Left lung (tissue), 14 donors: ENCODE results near the gene SPSB2. TPM values are rescaled to one million over a fixed set of nuclear protein-coding genes. Genes with fewer than 3 reads are reported as not detected.

ENCODE experiments used
- ATAC-seq: fragments of 200-7000 bp; cut with Tn5 transposase; one replicate; pipeline ENCODE4 v1.9.1; 2020; ENCODE audit warnings: moderate library complexity
- DNase-seq, 4 donors: peaks; one replicate each; pipeline ENCODE4 v3.0.0-alpha.2; 2013 to 2020
- H3K27ac ChIP-seq, 2 donors: fragments of 200-600 bp; sonication (generic) in 1 of 2; one replicate each; pipeline versions ENCODE4 v1.5.0 to v1.8.0; 2020 to 2021
- H3K27me3 ChIP-seq, 2 donors: fragments of 200-600 bp; sonication (generic) in 1 of 2; one replicate each; pipeline versions ENCODE4 v1.5.0 to v1.8.0; 2020 to 2021
- H3K36me3 ChIP-seq, 2 donors: fragments of 200-600 bp; sonication (generic) in 1 of 2; one replicate each; pipeline versions ENCODE4 v1.5.0 to v1.8.0; 2020 to 2021
- H3K4me1 ChIP-seq, 2 donors: fragments of 200-600 bp; one replicate each; pipeline ENCODE4 v1.8.0; 2021
- H3K4me3 ChIP-seq, 2 donors: fragments of 200-600 bp; sonication (generic) in 1 of 2; one replicate each; pipeline versions ENCODE4 v1.5.0 to v1.8.0; 2020 to 2021; ENCODE audit warnings: mild to moderate bottlenecking in 1 of 2
- H3K9me3 ChIP-seq, 2 donors: fragments of 200-600 bp; sonication (generic) in 1 of 2; one replicate each; pipeline versions ENCODE4 v1.5.0 to v1.8.0; 2020 to 2021
- intact Hi-C, 2 donors: fragments of 100-400 bp; cut with DNase I; formaldehyde crosslinking; loops; one replicate each; pipeline versions ENCODE4 v1.11.2 to v1.14.2; 2022
- long read RNA-seq, 12 donors: library from polyadenylated mRNA in 2 of 12; unstranded in 2 of 12; transcript quantifications; one replicate each; pipeline ENCODE4 v2.0.0 and lab custom pipeline, GENCODE V29; 2019 to 2026
- polyA plus RNA-seq, 6 donors: library from polyadenylated mRNA; unstranded; fragments of 120-200 nt; gene quantifications; one replicate each; pipeline ENCODE4 v1.2.1, GENCODE V29; 2013; ENCODE audit not compliant: insufficient read length in 6 of 6
- total RNA-seq, 2 donors: library from RNA; stranded (reverse); fragmentation: NEBNext Ultra II Directional; extraction: Animal tissue kit (Norgen Biotek cat#: 25700); gene quantifications; one replicate each; pipeline ENCODE4 v1.2.1, GENCODE V29; 2021
- TF ChIP-seq, protein P1 (sequence below), 2 donors: fragments of 200-600 bp; sonication (generic) in 1 of 2; IDR thresholded peaks; one replicate each; pipeline versions ENCODE4 v1.5.0 to v1.8.0; 2021; ENCODE audit warnings: antibody characterized with exemption in 2 of 2
- donor health status: DM: no; HTN: yes; CAD: no.
- donor health status: DM: no; HTN: no; CAD: no.

The SPSB2 gene, protein sequence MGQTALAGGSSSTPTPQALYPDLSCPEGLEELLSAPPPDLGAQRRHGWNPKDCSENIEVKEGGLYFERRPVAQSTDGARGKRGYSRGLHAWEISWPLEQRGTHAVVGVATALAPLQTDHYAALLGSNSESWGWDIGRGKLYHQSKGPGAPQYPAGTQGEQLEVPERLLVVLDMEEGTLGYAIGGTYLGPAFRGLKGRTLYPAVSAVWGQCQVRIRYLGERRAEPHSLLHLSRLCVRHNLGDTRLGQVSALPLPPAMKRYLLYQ
- total RNA-seq, result 10 to 100 TPM; 24.5 to 27.1 TPM
- 10 to 100 TPM in 1 of 6 donors, 1 to 10 TPM in 5; 3.4 to 13.8 (median 7.2) TPM for polyA plus RNA-seq
- long read RNA-seq, donor 1, partial matches to known transcripts, result 0 of 4 reads
- long read RNA-seq, donor 1, other reads (novel, unspliced or antisense), result 0 of 4 reads
- long read RNA-seq, donor 2, partial matches to known transcripts, result 240 of 240 reads
- long read RNA-seq, donor 2, other reads (novel, unspliced or antisense), result 0 of 240 reads
- long read RNA-seq, donor 3, transcript SPSB2-204 (3 exons, 1,205 nt), result major isoform, 5 of 275 reads
- long read RNA-seq, donor 3, partial matches to known transcripts, result 270 of 275 reads
- long read RNA-seq, donor 3, other reads (novel, unspliced or antisense), result 0 of 275 reads
- long read RNA-seq, donor 4, transcript SPSB2-205 (3 exons, 1,236 nt), result major isoform, 14 of 31 reads
- long read RNA-seq, donor 4, partial matches to known transcripts, result 15 of 31 reads
- long read RNA-seq, donor 4, other reads (novel, unspliced or antisense), result 2 of 31 reads
- long read RNA-seq, donor 5, partial matches to known transcripts, result 19 of 19 reads
- long read RNA-seq, donor 5, other reads (novel, unspliced or antisense), result 0 of 19 reads
- long read RNA-seq, donor 6, partial matches to known transcripts, result 5 of 8 reads
- long read RNA-seq, donor 6, other reads (novel, unspliced or antisense), result 0 of 8 reads
- long read RNA-seq, donor 7, partial matches to known transcripts, result 179 of 180 reads
- long read RNA-seq, donor 7, other reads (novel, unspliced or antisense), result 0 of 180 reads
- long read RNA-seq, donor 8, partial matches to known transcripts, result 410 of 423 reads
- long read RNA-seq, donor 8, other reads (novel, unspliced or antisense), result 13 of 423 reads
- long read RNA-seq, donor 9, result 0 reads
- long read RNA-seq, donor 10, transcript SPSB2-205 (3 exons, 1,236 nt), result major isoform, 10 of 14 reads
- long read RNA-seq, donor 10, partial matches to known transcripts, result 3 of 14 reads
- long read RNA-seq, donor 10, other reads (novel, unspliced or antisense), result 1 of 14 reads
- long read RNA-seq, donor 11, partial matches to known transcripts, result 620 of 645 reads
- long read RNA-seq, donor 11, other reads (novel, unspliced or antisense), result 24 of 645 reads
- long read RNA-seq, donor 12, partial matches to known transcripts, result 0 of 2 reads
- long read RNA-seq, donor 12, other reads (novel, unspliced or antisense), result 0 of 2 reads

DNA sequence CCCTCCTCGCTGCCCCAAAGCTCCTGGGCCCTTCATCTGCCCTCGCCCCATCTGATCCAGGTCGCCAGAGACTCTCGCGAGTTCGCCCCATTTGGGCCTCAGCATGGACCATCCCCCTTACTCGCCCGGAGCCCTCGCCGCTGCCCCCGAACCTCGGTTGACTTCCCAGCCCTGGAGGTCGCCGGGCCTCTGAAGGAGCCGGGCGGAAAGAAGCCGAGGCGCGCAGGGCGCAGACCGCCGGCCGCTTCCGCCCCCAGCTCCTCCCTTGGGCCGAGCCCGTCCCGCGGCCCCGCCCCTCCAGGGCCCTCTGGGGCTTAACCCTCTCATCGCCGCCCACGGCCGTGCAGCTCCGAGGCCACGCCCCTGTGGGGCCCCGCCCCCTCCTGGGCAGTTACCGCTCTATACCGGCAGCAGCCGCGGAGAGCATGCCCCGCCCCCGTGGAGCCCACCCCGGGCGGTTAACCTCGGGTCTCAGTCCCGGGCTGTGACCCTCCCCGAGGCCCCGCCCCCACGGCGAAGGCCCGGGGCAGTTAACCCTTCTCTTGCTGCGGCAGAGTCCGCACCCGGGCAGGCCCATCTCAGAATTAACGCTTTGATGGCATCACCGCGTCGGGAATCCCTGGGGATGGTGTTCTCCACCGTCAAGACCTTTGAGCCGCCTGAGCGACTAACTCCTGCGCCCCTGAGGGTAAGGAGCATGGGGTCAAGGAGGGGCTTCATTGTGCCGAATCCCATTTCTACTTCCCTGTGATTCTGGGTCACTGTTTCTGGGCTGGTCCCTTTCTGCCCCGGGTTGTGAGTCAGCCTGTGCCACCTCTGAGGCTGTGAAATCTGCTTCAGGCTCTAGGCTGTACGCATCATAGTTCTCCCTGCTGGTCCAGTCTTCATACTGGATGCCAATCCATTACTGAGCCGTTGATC is at the start of gene SPSB2:
SPSB2 (minus strand) TSS at position 210 of the 921 bp plus-strand sequence. CDS start 402 bp downstream, outside the sequence.
- intact Hi-C loops, result no loop called here

DNA sequence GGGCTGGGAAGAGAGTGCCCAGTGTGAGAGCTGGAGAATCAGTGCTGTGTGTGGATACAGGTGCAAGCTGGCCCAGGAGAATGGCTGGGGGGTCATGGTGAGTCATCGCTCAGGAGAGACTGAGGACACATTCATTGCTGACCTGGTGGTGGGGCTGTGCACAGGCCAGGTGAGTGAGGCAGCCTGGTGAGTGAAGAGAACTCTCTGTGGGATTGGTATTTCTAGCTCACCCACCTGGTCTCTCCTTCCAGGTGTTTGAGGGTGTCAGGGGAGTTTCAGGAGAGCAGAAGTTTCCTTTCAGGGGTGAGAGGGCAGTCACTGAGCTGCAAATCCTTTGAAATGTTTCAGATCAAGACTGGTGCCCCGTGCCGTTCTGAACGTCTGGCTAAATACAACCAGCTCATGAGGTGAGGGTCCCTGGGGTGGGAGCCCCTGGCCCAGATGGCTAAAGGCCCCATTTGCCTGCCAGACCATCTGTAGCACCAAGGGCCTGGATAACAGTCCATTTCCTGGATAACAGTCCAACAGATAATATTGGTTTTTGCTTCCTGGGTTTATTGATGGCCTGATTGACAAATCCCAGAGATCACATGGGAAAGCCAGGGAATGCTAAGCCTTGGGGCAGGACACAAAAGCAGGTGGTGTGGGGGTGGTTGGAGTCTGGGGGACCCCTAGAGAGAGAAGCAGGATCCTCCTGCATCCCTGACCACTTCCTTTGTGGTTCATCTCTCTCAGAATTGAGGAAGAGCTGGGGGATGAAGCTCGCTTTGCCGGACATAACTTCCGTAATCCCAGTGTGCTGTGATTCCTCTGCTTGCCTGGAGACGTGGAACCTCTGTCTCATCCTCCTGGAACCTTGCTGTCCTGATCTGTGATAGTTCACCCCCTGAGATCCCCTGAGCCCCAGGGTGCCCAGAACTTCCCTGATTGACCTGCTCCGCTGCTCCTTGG is 49.2 kb upstream of the SPSB2 start:
- TF ChIP-seq, protein P1, sequence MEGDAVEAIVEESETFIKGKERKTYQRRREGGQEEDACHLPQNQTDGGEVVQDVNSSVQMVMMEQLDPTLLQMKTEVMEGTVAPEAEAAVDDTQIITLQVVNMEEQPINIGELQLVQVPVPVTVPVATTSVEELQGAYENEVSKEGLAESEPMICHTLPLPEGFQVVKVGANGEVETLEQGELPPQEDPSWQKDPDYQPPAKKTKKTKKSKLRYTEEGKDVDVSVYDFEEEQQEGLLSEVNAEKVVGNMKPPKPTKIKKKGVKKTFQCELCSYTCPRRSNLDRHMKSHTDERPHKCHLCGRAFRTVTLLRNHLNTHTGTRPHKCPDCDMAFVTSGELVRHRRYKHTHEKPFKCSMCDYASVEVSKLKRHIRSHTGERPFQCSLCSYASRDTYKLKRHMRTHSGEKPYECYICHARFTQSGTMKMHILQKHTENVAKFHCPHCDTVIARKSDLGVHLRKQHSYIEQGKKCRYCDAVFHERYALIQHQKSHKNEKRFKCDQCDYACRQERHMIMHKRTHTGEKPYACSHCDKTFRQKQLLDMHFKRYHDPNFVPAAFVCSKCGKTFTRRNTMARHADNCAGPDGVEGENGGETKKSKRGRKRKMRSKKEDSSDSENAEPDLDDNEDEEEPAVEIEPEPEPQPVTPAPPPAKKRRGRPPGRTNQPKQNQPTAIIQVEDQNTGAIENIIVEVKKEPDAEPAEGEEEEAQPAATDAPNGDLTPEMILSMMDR (IDR thresholded peaks at IDR 0.05), result no peak
- Histone ChIP-seq H3K27me3 (peaks cover 0 to 11% of the 10 kb centered on the region in 2 donors), H3K36me3 (peaks cover 0 to 26% of the 10 kb centered on the region in 2 donors), H3K9me3 (no peaks in the 10 kb centered on the region), H3K4me3 (no peak overlapping the region), H3K27ac (peak overlapping the region in 1 of 2 donors; percentile 18), H3K4me1 (peaks cover 23 to 51% of the 10 kb centered on the region in 2 donors)
- intact Hi-C loops, result loop anchor here in 1 of 2 donors (10.0 kb wide), 1 partner anchor 173 kb away; the partner anchor contains the start of gene C1R
- ATAC-seq (no peak), DNase-seq (peak in 1 of 4 donors; percentile 29)

More for the DNA sequence above, at the start of gene SPSB2:
- DNase-seq, result peak; percentile 98 to 100 (median 99)
- Histone ChIP-seq H3K9me3 (no peaks in the 10 kb centered on the region), H3K4me1 (peaks cover 26 to 53% of the 10 kb centered on the region in 2 donors), H3K27me3 (no peaks in the 10 kb centered on the region), H3K27ac (peak within 1 kb of the TSS; percentile 91), H3K4me3 (peak within 1 kb of the TSS; percentile 74 to 82), H3K36me3 (peaks cover 0 to 51% of the 10 kb centered on the region in 2 donors)
- ATAC-seq, result peak; percentile 91
- TF ChIP-seq, protein P1 (IDR thresholded peaks at IDR 0.05), result no peak

DNA sequence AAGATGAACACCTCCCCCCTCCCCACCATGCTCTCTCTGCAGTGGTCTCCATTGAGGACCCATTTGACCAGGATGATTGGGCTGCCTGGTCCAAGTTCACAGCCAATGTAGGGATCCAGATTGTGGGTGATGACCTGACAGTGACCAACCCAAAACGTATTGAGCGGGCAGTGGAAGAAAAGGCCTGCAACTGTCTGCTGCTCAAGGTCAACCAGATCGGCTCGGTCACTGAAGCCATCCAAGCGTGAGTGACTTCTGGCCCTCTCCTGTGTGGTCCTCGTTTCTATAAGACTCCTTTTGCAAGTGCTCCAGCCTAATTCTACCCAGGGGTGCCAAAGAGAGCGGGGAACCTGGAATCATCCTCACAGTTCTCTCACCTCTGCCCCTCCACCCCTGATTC is 48.4 kb upstream of the SPSB2 start:
- DNase-seq (peak in 1 of 4 donors; percentile 10), ATAC-seq (no peak)
- Histone ChIP-seq H3K4me1 (peaks cover 20 to 43% of the 10 kb centered on the region in 2 donors), H3K27ac (no peak overlapping the region), H3K4me3 (no peak overlapping the region), H3K9me3 (no peaks in the 10 kb centered on the region), H3K27me3 (peaks cover 0 to 4% of the 10 kb centered on the region in 2 donors), H3K36me3 (peaks cover 0 to 26% of the 10 kb centered on the region in 2 donors)
- TF ChIP-seq, protein P1 (IDR thresholded peaks at IDR 0.05), result no peak
- intact Hi-C loops, result loop anchor here in 1 of 2 donors (10.0 kb wide), 1 partner anchor 173 kb away; the partner anchor contains the start of gene C1R
